Neural progenitor cell (in vitro differentiated cells): ENCODE data around the gene ZMYND10. TPM values are rescaled to one million over a fixed set of nuclear protein-coding genes. Genes with fewer than 3 reads are reported as not detected.

Experiments
- DNase-seq: peaks from one replicate; pipeline ENCODE4 v3.0.0-alpha.2; 2016; ENCODE audit warnings: low spot score
- H2AFZ ChIP-seq: fragments of 200-600 bp; sonication (generic); replicated peaks from 2 replicates; pipeline ENCODE4 v1.6.1; 2016; ENCODE audit warnings: antibody characterized with exemption
- H3F3A ChIP-seq: fragments of 200-600 bp; sonication (generic); 2 replicates; pipeline ENCODE4 v1.6.1; 2016; ENCODE audit warnings: antibody characterized with exemption, low read depth
- H3K27ac ChIP-seq: fragments of 200-600 bp; sonication (generic); 2 replicates; pipeline ENCODE4 v1.5.1; 2016; ENCODE audit warnings: mild to moderate bottlenecking
- H3K27me3 ChIP-seq: fragments of 200-600 bp; sonication (generic); 2 replicates; pipeline ENCODE4 v1.6.1; 2016; ENCODE audit warnings: mild to moderate bottlenecking, moderate library complexity
- H3K36me3 ChIP-seq: fragments of 200-600 bp; sonication (generic); 2 replicates; pipeline ENCODE4 v1.5.1; 2016
- H3K4me1 ChIP-seq: fragments of 200-600 bp; sonication (generic); 2 replicates; pipeline ENCODE4 v1.6.1; 2016; ENCODE audit warnings: mixed run types
- H3K4me2 ChIP-seq: fragments of 200-600 bp; sonication (generic); 2 replicates; pipeline ENCODE4 v1.6.1; 2016
- H3K4me3 ChIP-seq: fragments of 200-600 bp; sonication (generic); 2 replicates; pipeline ENCODE4 v1.5.1; 2016
- H3K79me2 ChIP-seq: fragments of 200-600 bp; sonication (generic); 2 replicates; pipeline ENCODE4 v1.6.1; 2016; ENCODE audit warnings: low read depth
- H3K9ac ChIP-seq: fragments of 200-600 bp; sonication (generic); 2 replicates; pipeline ENCODE4 v1.6.1; 2016
- H3K9me3 ChIP-seq: fragments of 200-600 bp; sonication (generic); 2 replicates; pipeline ENCODE4 v1.5.1; 2016; ENCODE audit warnings: low read depth
- H4K20me1 ChIP-seq: fragments of 200-600 bp; sonication (generic); 2 replicates; pipeline ENCODE4 v1.6.1; 2016; ENCODE audit warnings: low read depth
- H3K27ac Mint-ChIP-seq: 3 replicates; pipeline ENCODE4 v1.8.0; 2021; ENCODE audit warnings: mixed read lengths
- H3K27me3 Mint-ChIP-seq: 2 replicates; pipeline ENCODE4 v1.8.0; 2022; ENCODE audit warnings: low read depth, mild to moderate bottlenecking, inconsistent platforms, moderate library complexity, mixed read lengths; ENCODE audit not compliant: insufficient read depth
- H3K36me3 Mint-ChIP-seq: 3 replicates; pipeline ENCODE4 v1.8.0; 2021; ENCODE audit warnings: mixed read lengths
- H3K4me1 Mint-ChIP-seq: 3 replicates; pipeline ENCODE4 v1.8.0; 2021; ENCODE audit warnings: mixed read lengths
- H3K4me3 Mint-ChIP-seq: 3 replicates; pipeline ENCODE4 v1.8.0; 2021; ENCODE audit warnings: mild to moderate bottlenecking, moderate library complexity, mixed read lengths
- H3K9me3 Mint-ChIP-seq: 3 replicates; pipeline ENCODE4 v1.8.0; 2020; ENCODE audit warnings: mixed read lengths
- CTCF ChIP-seq: fragments of 200-600 bp; sonication (generic); IDR thresholded peaks from 2 replicates; pipeline ENCODE4 v1.5.1; 2017; ENCODE audit warnings: antibody characterized with exemption, mild to moderate bottlenecking
- EZH2 ChIP-seq: fragments of 200-600 bp; sonication (generic); IDR thresholded peaks from 2 replicates; pipeline ENCODE4 v1.6.1; 2017; ENCODE audit warnings: antibody characterized with exemption, mild to moderate bottlenecking, moderate library complexity
- EZH2phosphoT487 ChIP-seq: fragments of 200-600 bp; sonication (generic); IDR thresholded peaks from 2 replicates; pipeline ENCODE4 v1.6.1; 2017; ENCODE audit warnings: antibody characterized with exemption
- total RNA-seq: library from RNA; depleted of rRNA; stranded (reverse); fragments of >200 nt; gene quantifications from 2 replicates; pipeline ENCODE4 v1.2.3, GENCODE V29; 2015; ENCODE audit warnings: low replicate concordance

The ZMYND10 gene
- total RNA-seq, 1 donor from 2014 or later: 0.37 TPM

DNA sequence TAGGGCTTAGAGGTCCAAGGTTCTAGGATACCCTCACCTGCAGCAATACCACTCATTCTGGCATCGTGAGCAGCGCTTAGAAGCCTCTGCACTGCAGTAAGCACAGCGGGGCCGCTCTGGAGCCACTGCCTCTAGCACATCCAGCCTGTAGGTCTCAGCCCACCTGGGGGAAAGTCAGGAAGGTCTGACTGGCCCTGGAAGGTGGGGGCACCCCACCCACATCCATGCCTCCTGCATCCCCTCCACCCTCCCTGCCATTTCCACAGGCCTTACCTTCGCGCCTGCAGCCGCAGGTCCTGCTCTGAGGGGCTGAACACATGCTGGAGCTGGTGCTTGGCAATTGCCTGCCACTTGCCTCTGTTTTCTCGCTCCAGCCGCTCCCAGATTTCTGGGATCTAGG, 4.0 kb downstream of the ZMYND10 start:
- Histone ChIP-seq H3K36me3 (no peaks in the 10 kb centered on the region), H3K27me3 (peaks cover 88% of the 10 kb centered on the region), H3K9ac (no peak overlapping the region), H3K4me2 (no peak overlapping the region), H3F3A (peaks cover 30% of the 10 kb centered on the region), H3K79me2 (peaks cover 5% of the 10 kb centered on the region), H2AFZ (no peak overlapping the region), H3K4me3 (no peak overlapping the region), H3K4me1 (peaks cover 20% of the 10 kb centered on the region), H3K9me3 (no peaks in the 10 kb centered on the region), H4K20me1 (peaks cover 2% of the 10 kb centered on the region), H3K27ac (no peak overlapping the region)
- Mint-ChIP-seq H3K36me3 (peaks cover 3% of the 10 kb centered on the region), H3K27ac (no peak overlapping the region), H3K4me3 (no peak overlapping the region), H3K9me3 (no peaks in the 10 kb centered on the region), H3K27me3 (peaks cover 37% of the 10 kb centered on the region), H3K4me1 (peaks cover 22% of the 10 kb centered on the region)
- DNase-seq: no peak
- TF ChIP-seq EZH2 (no peak), EZH2phosphoT487 (no peak), CTCF (no peak)

- Mint-ChIP-seq H3K27me3 (peaks cover 36% of the 10 kb centered on the region), H3K9me3 (no peaks in the 10 kb centered on the region), H3K4me3 (peak within 1 kb of the TSS; percentile 74), H3K4me1 (peaks cover 26% of the 10 kb centered on the region), H3K27ac (no peak within 1 kb of the TSS), H3K36me3 (peaks cover 3% of the 10 kb centered on the region)
- no peak within 1 kb of the TSS for H3K9ac ChIP-seq
- peak; percentile 51 for DNase-seq
- no peaks in the 10 kb centered on the region for H3K36me3 ChIP-seq
- peaks cover 13% of the 10 kb centered on the region for H3K79me2 ChIP-seq
- H3F3A ChIP-seq: peaks cover 24% of the 10 kb centered on the region
- H3K4me3 ChIP-seq: peak within 1 kb of the TSS; percentile 40
- peaks cover 10% of the 10 kb centered on the region for H4K20me1 ChIP-seq
- peak within 1 kb of the TSS; percentile 75 for H3K4me2 ChIP-seq
- no peak for TF ChIP-seq CTCF
- peak; percentile 97 for TF ChIP-seq EZH2
- peak; percentile 96 for TF ChIP-seq EZH2phosphoT487
- peaks cover 79% of the 10 kb centered on the region for H3K27me3 ChIP-seq
- peak within 1 kb of the TSS; percentile 78 for H2AFZ ChIP-seq
- H3K9me3 ChIP-seq: no peaks in the 10 kb centered on the region
- peaks cover 23% of the 10 kb centered on the region for H3K4me1 ChIP-seq
- H3K27ac ChIP-seq: no peak within 1 kb of the TSS
These were observed 4.8 kb downstream of the ZMYND10 start, which contains the start of gene RASSF1 for GRCh38 chr3:50340448-50341329. Gene RASSF1, minus strand, starts transcription at chr3:50340836. Its CDS starts 31 bp downstream, at chr3:50340805.

DNA sequence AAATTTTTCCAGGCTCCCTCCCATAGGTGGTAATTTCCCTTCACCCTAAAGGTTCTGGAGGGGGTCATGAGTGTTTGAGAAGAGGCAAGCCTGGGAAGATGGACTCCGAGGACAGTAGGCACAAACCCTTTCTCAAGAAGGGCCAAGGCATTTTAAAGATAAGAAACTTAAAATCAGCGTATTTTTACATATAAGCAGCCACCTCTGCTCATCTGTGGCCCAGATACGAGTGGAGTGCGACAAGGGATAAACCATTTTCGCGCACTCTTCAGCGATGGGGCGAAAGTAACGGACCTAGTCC, 5.4 kb downstream of the ZMYND10 start:
- peaks cover 3% of the 10 kb centered on the region for H3K36me3 Mint-ChIP-seq
- no peak for DNase-seq
- Histone ChIP-seq H3K4me3 (peak overlapping the region; percentile 40), H3K27ac (no peak overlapping the region), H3K79me2 (peaks cover 19% of the 10 kb centered on the region), H3K36me3 (no peaks in the 10 kb centered on the region), H3K27me3 (peaks cover 73% of the 10 kb centered on the region), H3F3A (peaks cover 23% of the 10 kb centered on the region), H4K20me1 (peaks cover 16% of the 10 kb centered on the region), H2AFZ (peak overlapping the region; percentile 78), H3K4me1 (peaks cover 25% of the 10 kb centered on the region), H3K9me3 (no peaks in the 10 kb centered on the region), H3K4me2 (peak overlapping the region; percentile 75), H3K9ac (no peak overlapping the region)
- no peaks in the 10 kb centered on the region for H3K9me3 Mint-ChIP-seq
- peaks cover 36% of the 10 kb centered on the region for H3K27me3 Mint-ChIP-seq
- H3K4me3 Mint-ChIP-seq: peak overlapping the region; percentile 74
- H3K27ac Mint-ChIP-seq: no peak overlapping the region
- TF ChIP-seq CTCF: no peak
- peaks cover 28% of the 10 kb centered on the region for H3K4me1 Mint-ChIP-seq
